ENCODE data around the gene UBP1.

The UBP1 gene

DNA sequence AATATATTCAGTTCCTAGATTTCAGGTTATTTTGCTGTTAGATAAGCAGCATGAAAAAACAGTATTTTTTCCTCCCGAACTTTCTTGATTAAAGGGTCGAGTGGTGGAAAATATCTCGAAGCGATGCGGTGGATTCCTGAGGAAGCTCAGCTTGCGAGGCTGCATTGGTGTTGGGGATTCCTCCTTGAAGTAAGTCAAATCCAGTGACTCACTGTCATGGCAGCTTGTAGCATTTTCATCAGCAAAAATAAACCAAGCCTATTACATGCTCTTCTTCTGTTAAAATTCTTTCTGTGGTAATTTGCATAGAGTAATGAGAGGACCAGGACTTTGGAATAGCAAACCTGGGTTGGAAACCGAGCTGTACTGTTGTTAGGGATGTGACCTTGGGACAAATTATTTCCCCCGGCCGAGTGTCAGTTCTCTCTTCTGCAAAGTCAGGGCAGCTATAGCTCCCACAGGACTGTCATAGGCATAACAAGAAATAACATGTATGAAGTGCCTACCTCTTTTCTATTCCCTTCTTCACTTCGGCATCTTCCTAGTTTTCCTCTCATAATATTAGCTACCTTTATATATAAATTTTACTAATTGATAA is 75.6 kb downstream of the UBP1 start (continued):
- no peak for TF ChIP-seq ZNF146 (tag by site-specific recombination; IDR thresholded peaks at IDR 0.05)
- no peak for TF ChIP-seq ZNF280D (tag by site-specific recombination; IDR thresholded peaks at IDR 0.05)

DNA sequence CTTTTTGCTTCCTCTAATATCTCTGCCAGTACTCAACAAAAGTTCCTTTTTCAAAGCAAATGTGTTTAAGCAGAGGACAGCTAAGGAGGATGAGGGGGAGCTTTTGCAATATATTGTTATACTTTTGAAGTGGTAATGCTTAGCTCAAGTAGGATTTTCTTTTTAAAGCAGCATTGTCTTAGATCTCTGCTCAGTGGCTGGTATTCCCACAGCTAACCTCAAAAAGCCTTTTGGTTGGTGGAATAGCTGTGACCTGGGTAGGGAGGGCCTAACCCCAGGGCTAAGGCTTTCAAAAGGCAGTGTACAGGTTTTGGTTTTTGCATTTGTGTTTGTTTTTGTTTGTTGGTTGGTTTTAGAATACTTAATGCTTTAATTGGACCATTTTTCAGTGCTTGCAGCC is 76.1 kb downstream of the UBP1 start:
- no peaks in the 10 kb centered on the region for H3K9me3 ChIP-seq (ENCODE audit: control insufficient read depth, insufficient read depth, low read depth, low read length)
- ChIA-PET CTCF (interaction anchor here (0.9 to 1.1 kb wide), 3 partner anchors 9 to 233 kb away, joined by 3 to 6 read pairs (median 3); no protein-coding TSS in a partner anchor), POLR2A (no interaction called here)
- peaks cover 0 to 6% of the 10 kb centered on the region in 2 experiments; a peak in 2 of 3 replicates for H3K36me3 ChIP-seq (ENCODE audit: control insufficient read depth in 2 of 2, insufficient read depth in 1 of 2, low read length in 2 of 2)
- no peaks in the 10 kb centered on the region for H3K4me1 ChIP-seq (ENCODE audit: control insufficient read depth, insufficient read depth, low read length)
- H3K27ac ChIP-seq (ENCODE audit: extremely low read depth, low read depth, low read length) = no peak overlapping the region
- no peak overlapping the region for H3K4me3 ChIP-seq (ENCODE audit: low read depth, low read length)
- TF ChIP-seq KLF10 (tag by site-specific recombination; IDR thresholded peaks at IDR 0.05) (no peak), SP2 (tag by site-specific recombination; IDR thresholded peaks at IDR 0.05) (no peak), HOXC10 (CRISPR knock-in tag; IDR thresholded peaks at IDR 0.05) (no peak), FEZF1 (tag by site-specific recombination; IDR thresholded peaks at IDR 0.05) (no peak), GLI2 (tag by site-specific recombination; IDR thresholded peaks at IDR 0.05; ENCODE audit: borderline replicate concordance, low read depth) (no peak), ZNF639 (tag by site-specific recombination; IDR thresholded peaks at IDR 0.05) (no peak), TRIM28 (IDR thresholded peaks at IDR 0.05; ENCODE audit: borderline replicate concordance, low read length) (no peak)
- TF ChIP-seq, protein P1, sequence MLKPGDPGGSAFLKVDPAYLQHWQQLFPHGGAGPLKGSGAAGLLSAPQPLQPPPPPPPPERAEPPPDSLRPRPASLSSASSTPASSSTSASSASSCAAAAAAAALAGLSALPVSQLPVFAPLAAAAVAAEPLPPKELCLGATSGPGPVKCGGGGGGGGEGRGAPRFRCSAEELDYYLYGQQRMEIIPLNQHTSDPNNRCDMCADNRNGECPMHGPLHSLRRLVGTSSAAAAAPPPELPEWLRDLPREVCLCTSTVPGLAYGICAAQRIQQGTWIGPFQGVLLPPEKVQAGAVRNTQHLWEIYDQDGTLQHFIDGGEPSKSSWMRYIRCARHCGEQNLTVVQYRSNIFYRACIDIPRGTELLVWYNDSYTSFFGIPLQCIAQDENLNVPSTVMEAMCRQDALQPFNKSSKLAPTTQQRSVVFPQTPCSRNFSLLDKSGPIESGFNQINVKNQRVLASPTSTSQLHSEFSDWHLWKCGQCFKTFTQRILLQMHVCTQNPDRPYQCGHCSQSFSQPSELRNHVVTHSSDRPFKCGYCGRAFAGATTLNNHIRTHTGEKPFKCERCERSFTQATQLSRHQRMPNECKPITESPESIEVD (tag by site-specific recombination; IDR thresholded peaks at IDR 0.05) = no peak

DNA sequence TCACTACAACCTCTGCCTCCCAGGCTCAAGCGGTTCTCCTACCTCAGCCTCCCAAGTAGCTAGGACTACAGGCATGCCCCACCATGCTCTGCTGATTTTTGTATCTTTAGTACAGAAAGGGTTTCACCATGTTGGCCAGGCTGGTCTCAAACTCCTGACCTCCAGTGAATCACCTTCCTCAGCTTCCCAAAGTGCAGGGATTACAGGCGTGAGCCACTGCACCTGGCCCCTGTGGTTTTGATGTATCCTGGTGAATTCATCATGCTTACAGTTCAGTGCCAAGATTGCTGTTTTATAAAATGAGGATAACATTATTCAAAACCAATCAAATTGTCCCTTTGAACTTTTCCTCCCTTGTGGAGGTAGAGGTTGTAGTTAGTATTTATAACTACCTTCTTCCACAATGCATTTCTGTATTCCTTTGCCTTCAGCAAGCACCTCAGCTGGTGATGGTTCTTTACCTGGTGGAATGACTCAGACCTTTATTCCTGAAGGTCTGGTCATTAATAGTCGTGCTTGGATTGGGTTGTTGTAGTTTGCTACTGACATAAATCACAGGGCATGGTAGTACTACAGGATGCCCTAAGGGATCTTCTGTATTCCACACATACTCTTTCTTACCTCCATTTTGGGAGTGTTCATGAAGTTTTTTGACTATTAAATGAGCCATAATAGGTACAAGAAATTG is 76.9 kb downstream of the UBP1 start:
- Histone ChIP-seq H3K36me3 (ENCODE audit: control insufficient read depth in 2 of 2, insufficient read depth in 1 of 2, low read length in 2 of 2) (peaks cover 0 to 6% of the 10 kb centered on the region in 2 experiments; a peak in 2 of 3 replicates), H3K27ac (ENCODE audit: extremely low read depth, low read depth, low read length) (no peak overlapping the region), H3K4me3 (ENCODE audit: low read depth, low read length) (no peak overlapping the region), H3K9me3 (ENCODE audit: control insufficient read depth, insufficient read depth, low read depth, low read length) (no peaks in the 10 kb centered on the region), H3K4me1 (ENCODE audit: control insufficient read depth, insufficient read depth, low read length) (no peaks in the 10 kb centered on the region)
- POLR2A ChIA-PET = no interaction called here
- TF ChIP-seq ZNF830 (tag by site-specific recombination; IDR thresholded peaks at IDR 0.05; ENCODE audit: low read depth) (no peak), TCF7L2 (IDR thresholded peaks at IDR 0.05; ENCODE audit: borderline replicate concordance, low read depth, low read length) (no peak), ZNF366 (tag by site-specific recombination; conservative IDR thresholded peaks at IDR 0.05) (no peak), ZNF174 (tag by site-specific recombination; IDR thresholded peaks at IDR 0.05) (no peak), ZIC2 (tag by site-specific recombination; IDR thresholded peaks at IDR 0.05) (no peak), ZNF18 (tag by site-specific recombination; IDR thresholded peaks at IDR 0.05) (no peak), ZNF629 (tag by site-specific recombination; IDR thresholded peaks at IDR 0.05) (no peak), ZNF146 (tag by site-specific recombination; IDR thresholded peaks at IDR 0.05) (no peak), EGR2 (tag by site-specific recombination; IDR thresholded peaks at IDR 0.05; ENCODE audit: low read depth) (no peak), ZNF76 (tag by site-specific recombination; IDR thresholded peaks at IDR 0.05; ENCODE audit: borderline replicate concordance, low read depth) (no peak), KLF7 (tag by site-specific recombination; IDR thresholded peaks at IDR 0.05; ENCODE audit: borderline replicate concordance) (no peak), ZNF792 (tag by site-specific recombination; IDR thresholded peaks at IDR 0.05) (no peak), KLF8 (tag by site-specific recombination; IDR thresholded peaks at IDR 0.05) (no peak), ZNF10 (tag by site-specific recombination; IDR thresholded peaks at IDR 0.05) (no peak), ZNF600 (tag by site-specific recombination; IDR thresholded peaks at IDR 0.05) (no peak)
- CTCF ChIA-PET = interaction anchor here (0.9 to 1.4 kb wide), 2 partner anchors 10 to 166 kb away, joined by 3 to 6 read pairs; no protein-coding TSS in a partner anchor
